Forelimb muscle (tissue), 1 donor: ENCODE data around the gene EXOSC5. TPM values are rescaled to one million over a fixed set of nuclear protein-coding genes. Genes with fewer than 3 reads are reported as not detected.
"Not testable (repeated sequence)": the region's sequence is repeated elsewhere in the genome, so short reads cannot be mapped to it uniquely, and the experiment has no call there.

Source experiments
- DNase-seq: peaks from one replicate; pipeline ENCODE4 v3.0.0-alpha.2; 2013; ENCODE audit warnings: low read depth
- polyA plus RNA-seq: library from polyadenylated mRNA; unstranded; fragments of 120-200 nt; gene quantifications from one replicate; pipeline ENCODE4 v1.2.1, GENCODE V29; 2013; ENCODE audit not compliant: insufficient read length

Gene EXOSC5
- polyA plus RNA-seq, 1 donor, result 17.0 TPM

GRCh38 chr19:41408256-41408655, 11.1 kb upstream of the EXOSC5 start:
- no peak for DNase-seq

GRCh38 chr19:41407271-41407670, 10.1 kb upstream of the EXOSC5 start:
- no peak for DNase-seq

DNA sequence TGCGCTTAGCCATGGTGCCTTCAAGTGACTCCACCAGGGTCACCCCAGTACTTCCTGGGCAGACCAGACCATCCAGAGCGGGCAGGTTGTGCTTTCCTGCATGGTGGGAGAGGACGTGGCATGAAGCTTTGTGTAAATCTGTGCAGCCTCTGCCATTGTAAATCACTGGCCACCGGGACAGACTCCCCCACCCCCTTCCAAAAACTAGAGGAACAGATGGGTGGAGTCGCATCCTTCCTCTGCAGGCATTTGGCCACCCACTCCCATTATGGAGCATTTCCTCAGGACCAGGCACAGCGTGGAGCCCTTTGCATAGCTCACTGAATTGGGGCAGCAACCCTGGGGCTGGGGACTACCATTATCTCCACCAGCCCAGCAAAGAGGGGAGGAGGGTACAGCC, 8.6 kb upstream of the EXOSC5 start:
- no peak for DNase-seq

DNA sequence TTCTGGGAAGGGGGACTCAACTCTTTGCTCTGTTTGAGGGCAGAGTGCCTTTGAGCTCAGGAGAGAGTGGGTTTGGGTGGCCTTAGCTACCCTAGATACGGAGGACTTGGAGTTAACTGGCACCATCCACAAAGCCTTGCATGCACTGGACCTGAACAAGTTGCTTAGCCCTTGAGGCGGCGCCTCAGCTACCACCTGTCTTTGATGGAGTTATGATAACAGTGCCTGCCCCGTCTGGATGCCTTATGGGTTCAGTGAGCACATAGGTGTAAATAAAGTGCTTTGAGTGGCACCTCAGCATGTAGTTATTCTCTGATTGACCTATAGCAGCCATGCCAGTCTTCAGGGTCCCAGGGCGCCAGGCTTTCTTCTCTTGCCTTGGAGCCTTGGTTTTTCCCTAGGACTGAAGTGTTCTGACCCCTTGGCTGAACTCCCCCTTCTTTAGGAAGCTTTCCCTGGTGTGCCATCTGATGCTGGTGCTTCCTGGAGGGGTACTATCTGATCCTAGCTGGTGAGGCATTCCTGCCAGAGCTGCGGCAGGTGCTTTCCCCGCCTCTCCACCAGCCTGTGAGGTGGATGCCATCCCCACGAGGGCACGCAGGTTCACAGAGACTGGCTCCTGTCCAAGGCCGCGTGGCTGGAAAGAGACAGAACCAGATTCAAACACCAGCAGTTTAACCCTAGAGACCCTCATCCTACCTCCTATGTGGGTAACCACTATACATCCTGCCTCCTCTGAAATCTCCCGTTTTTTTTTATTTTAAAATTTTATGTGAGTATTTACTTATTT, 6.2 kb upstream of the EXOSC5 start:
- DNase-seq, result no peak

GRCh38 chr19:41402010-41402409, 4.9 kb upstream of the EXOSC5 start:
- DNase-seq, result no peak

GRCh38 chr19:41401483-41401882, 4.3 kb upstream of the EXOSC5 start:
- DNase-seq, result no peak

- no peak for DNase-seq
Measured at GRCh38 chr19:41399525-41399924, 2.4 kb upstream of the EXOSC5 start.

DNA sequence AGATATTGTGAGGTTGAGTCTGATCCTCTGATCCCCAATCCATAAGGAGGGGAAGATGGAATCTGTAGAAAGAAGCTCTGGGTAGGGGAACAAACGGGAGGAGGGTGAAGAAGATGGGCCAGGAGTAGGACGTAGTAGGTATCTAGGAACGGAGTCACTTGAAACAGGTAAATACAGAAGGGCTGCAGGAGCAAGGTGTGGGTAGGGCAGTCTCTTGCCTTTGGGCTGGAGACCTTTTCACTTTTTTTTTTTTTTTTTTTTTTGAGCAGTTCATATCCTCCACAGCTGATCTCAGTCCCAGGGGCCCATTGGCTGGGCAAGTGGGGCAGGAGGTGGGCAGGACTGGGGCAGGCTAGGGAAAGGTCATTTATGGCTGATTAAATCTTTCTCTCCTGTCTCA, 1.9 kb upstream of the EXOSC5 start:
- no peak for DNase-seq

DNA sequence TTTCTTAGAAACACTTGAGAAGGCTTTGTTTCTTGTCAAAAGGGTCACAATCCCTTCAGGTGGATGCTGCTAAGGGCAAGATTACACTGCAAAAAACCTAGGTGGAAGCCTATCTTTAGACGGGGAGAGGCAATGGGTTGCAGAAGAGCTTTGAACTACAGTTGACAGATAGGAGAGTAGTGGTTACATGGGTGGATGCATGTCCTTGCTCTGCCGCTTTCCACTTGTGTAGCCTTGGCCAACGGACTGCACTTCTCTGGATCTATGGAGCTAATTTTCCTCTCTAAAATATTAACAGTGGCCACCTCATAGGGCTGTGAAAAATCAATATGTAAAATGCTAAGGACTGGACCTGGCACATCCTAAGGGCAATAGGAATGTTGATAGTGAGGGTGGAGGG, 1.4 kb upstream of the EXOSC5 start:
- DNase-seq, result no peak

GRCh38 chr19:41398050-41398418, 875 bp upstream of the EXOSC5 start:
- DNase-seq, result no peak

GRCh38 chr19:41395355-41395754, 1.8 kb downstream of the EXOSC5 start:
- DNase-seq, result no peak

- DNase-seq, result no peak
Measured at GRCh38 chr19:41392775-41393174, 4.4 kb downstream of the EXOSC5 start.

- DNase-seq, result no peak
Measured at GRCh38 chr19:41391618-41392017, 5.5 kb downstream of the EXOSC5 start.

DNA sequence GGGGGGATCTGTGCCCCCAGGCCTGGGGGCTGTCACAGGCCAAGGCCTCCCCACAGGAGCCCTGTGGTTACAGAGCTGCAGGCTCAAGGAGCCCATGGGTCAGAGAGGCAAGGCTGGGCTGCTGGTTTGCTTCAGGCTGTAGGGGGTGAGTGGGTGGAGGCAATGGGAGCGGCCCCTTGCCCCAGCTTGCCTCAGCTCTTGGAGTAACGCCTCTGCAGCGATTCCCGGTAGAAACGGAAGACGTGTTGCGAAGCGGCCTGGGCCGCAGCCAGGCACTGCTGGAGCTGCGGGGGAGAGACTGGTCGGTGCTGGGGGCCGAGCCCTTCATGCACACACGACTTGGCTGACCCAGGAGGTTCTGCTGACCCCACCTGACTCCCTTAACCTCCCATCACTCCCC, 10.7 kb downstream of the EXOSC5 start:
- no peak for DNase-seq

DNA sequence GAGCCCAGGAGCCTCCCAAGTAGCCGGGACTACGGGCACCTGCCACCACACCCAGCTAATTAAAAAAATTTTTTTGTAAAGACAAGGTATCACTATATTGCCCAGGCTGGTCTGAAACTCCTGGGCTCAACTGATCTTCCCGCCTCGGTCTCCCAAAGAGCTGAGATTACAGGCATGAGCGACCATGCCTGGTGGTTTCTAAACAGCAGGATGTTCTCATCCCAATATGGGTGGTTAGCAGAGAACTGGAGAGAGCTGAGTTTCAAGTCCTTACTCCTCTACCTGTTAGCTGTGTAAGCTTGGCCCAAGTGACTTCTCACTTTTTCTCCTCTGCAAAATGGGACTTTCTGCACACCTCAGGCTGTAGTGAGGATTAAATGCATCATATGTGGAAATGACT, 12.8 kb downstream of the EXOSC5 start:
- no peak for DNase-seq

- DNase-seq, result not testable (repeated sequence)
Measured at GRCh38 chr19:41381536-41381935, 15.6 kb downstream of the EXOSC5 start.

DNA sequence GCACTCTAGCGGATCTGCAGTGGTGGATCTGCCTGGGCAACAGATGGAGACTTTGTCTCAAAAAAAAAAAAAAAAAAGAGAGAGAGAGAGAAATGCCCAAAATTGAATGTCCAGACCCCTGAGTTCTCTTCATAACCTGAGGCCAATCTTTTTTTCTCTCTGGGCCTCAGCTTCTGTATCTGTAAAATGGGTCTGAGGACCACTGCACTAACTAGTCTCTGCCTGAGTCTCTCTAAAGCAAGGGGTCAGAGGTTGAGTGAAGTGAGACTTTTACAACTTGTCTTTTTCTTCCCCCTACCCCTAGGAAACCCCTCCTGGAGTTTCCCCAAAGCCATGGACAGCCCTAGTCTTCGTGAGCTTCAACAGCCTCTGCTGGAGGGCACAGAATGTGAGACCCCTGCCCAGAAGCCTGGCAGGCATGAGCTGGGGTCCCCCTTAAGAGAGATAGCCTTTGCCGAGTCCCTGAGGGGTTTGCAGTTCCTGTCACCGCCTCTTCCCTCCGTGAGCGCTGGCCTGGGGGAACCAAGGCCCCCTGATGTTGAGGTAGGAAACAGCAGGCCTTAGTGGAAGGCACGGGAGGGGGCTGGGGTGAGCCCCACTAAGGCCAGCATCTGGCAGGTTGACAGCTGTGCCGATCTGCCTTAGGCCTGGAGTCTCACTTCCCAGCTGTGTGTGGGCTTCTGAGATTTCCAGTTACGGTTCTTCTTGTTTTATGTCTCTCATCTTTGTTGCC, 19.0 kb downstream of the EXOSC5 start:
- DNase-seq, result no peak

GRCh38 chr19:41376998-41377365, 20.2 kb downstream of the EXOSC5 start:
- no peak for DNase-seq

DNA sequence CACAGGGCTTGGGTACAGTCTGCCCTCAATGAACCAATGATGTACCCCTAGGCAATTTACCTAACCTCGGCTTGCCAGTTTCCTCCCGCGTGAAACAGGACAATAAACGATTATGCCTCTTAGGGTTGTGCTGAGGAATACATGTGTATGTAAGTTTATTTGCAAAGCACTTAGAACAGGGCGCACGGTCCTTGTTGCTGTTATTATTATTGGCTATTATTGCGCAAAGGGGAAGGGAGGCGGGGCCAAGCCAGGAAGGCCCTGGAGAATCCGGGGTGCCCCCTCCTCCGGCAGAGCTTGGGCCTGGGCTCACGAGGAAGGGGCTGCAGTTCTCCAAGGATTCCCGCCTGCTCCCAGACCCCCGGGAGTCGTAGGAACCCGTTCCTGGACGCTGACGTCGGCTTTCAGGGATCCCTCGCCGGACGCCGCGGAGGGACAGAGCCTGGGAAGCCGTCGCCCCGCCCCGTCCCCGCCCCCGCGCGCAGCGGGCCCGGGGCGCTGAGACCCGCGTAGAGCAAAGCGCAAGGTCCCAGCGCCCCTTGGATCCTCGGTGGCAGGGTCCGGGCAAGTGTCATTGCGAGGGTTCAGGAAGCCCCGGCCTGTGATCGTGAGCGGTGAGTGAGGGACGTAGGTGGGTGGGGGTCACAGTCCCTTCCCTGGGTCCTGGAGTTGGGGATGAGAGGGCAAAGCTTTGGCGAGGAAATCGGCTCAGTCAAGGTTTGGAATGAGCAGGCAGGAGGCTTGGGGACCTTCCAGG, 20.7 kb downstream of the EXOSC5 start, which contains the start of gene TMEM91:
Gene TMEM91, plus strand, starts transcription at position 293 of the 757 bp plus-strand sequence. CDS start 1,777 bp downstream, outside the sequence.
- DNase-seq, result no peak

GRCh38 chr19:41373993-41374392, 23.2 kb downstream of the EXOSC5 start:
- DNase-seq, result no peak

- no peak for DNase-seq
Measured at GRCh38 chr19:41372501-41372900, 24.7 kb downstream of the EXOSC5 start.

- DNase-seq, result no peak
Measured at GRCh38 chr19:41371541-41371940, 25.6 kb downstream of the EXOSC5 start.
